ENCODE data around the gene OSBPL6.
"Not testable (repeated sequence)": the region's sequence is repeated elsewhere in the genome, so short reads cannot be mapped to it uniquely, and the experiment has no call there.

The OSBPL6 gene

DNA sequence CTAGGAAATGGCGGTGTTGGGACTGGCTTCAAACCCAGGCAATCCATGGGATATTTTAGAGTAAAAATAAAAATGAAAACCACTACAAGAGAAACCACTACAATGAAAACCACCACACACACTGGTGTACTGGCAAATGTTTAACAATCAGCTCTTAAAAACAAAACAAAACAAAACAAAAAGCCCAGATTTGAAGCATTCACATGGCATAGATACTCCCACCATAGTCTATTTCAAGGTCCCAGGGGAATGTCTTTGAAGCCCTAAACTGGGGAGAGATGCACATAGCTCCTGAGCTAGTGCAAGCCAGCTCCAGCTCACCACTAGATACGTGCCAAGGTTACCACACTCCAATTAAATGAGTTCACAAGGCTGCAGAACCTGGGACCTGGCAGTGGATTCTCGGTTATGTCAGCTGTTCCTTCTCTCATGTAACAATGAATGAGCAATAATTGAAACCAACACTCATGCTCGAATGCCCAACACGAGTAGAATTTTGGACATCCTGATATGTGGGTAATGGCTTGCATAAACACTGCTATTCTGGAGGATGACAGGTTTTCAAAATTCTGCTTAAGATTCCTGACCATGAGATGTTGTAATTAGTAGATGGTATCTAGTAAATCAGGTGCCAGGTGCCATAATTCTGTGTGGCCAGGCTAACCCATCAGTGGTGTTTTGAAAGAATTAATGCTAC lies 102.2 kb downstream of the OSBPL6 start:
- DNase-seq (ENCODE audit: low read depth in 1 of 2, low spot score in 1 of 2) = no peak

DNA sequence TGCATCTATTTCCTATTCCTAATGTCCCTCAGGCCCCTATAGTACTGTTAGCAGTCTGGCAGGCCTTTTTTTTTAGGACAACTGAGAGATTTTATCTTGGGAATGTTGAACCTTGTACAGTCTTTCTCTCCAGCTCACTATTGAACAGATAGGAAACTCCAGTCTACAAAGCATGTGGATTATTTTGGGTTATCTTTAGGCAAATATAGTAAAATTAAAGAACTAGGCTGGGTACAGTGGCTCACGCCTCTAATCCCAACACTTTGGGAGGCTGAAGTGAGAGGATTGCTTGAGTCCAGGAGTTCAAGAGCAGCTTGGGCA lies 102.7 kb downstream of the OSBPL6 start:
- DNase-seq (ENCODE audit: low read depth in 1 of 2, low spot score in 1 of 2) = no peak

DNA sequence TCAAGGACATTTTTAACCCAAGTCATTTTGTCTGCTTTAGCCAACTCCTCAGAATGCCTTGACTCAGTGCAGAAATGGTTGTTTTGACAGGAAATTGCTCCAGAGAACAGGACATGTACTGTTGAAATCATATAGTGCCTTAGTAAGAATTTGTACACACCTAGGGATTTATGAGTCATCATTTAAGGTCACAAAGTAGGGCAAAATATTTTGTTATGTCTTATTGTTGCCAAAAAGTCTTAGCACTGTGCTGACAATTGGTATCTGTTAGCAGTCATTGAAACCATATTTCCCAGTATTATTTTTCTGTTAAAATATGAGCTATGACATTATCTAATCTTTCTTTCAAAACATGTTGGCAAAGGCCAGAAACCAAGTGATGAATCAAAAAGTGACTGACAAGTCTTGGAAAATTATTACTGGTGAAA lies 104.5 kb downstream of the OSBPL6 start:
- DNase-seq (ENCODE audit: low read depth in 1 of 2, low spot score in 1 of 2) = no peak

DNA sequence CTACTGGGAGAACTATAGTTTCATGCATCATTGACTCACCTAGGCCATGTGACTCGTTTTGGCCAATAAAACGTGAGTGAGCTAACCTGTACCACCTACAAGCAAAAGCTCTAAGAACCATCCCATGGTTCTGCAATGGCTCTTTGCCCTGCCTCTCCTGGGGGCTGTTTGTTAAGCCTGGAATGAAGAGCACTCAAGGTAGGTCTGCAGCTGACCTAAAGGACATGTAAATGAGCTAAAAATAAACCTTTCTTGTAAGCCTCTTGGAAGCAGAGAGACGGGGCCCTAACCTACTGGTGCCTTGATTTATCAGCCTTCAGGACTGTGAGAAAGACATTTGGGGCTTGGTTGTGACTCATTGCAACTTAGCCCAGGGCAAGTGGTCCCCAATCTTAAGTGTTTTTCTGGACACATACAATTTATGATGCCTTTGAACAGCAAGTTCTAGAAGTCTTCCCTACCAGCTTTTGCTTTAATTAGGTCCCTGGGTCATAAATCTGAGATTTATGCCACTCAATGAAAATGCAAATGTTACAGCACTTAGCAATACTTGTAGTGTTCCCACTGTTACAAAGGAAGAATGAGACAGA lies 107.4 kb downstream of the OSBPL6 start:
- no peak for DNase-seq (ENCODE audit: low read depth in 1 of 2, low spot score in 1 of 2)

DNA sequence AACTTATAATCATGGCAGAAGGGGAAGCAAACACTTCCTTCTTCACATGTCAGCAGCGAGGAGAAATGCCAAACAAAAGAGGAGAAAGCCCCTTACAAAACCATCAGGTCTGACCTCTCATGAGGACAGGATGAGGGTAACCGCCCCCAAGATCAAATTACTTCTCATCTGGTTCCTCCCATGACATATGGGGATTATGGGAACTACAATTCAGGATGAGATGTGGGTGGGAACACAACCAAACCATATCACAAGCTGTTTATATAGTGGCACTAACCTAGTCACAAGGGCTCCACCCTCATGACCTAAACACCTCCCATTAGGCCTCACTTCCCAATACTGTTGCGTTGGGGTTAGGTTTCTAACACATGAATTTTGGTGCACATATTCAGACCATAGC lies 110.0 kb downstream of the OSBPL6 start:
- DNase-seq (ENCODE audit: low read depth in 1 of 2, low spot score in 1 of 2) = no peak

DNA sequence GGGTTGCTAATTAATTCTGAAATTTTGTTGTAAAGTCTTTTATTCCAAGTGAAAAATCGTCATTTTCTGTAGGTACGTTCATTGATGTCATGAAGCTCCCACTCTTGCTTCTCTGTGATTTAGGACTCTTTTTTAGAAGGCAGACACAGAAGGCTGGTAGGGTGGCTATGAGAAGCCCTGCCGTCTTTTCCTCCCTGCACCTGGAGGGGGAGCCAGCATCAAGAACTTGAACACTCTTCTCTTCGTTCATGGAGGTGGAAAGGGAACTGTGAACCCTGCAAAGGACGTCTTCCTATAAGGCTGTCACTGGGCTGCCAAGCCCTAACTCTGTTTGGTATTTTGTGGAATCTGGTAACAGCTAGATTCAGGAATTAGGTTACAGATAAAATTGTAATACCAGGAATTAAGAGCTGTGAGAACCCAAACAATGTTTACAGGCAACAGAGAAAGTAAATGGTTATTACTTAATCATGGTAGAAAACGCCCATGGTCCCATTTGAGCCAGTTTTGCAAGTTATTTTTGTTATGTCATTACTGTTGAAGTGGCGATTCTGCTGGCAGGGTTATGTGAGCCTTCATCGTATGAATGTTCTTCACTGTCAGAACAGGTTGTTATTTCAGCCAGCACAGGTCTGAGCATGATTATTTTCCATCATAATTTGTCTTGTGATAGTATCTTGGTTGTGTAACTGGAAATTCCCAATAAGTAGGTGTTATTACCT lies 112.2 kb downstream of the OSBPL6 start:
- no peak for DNase-seq (ENCODE audit: low read depth in 1 of 2, low spot score in 1 of 2)

DNA sequence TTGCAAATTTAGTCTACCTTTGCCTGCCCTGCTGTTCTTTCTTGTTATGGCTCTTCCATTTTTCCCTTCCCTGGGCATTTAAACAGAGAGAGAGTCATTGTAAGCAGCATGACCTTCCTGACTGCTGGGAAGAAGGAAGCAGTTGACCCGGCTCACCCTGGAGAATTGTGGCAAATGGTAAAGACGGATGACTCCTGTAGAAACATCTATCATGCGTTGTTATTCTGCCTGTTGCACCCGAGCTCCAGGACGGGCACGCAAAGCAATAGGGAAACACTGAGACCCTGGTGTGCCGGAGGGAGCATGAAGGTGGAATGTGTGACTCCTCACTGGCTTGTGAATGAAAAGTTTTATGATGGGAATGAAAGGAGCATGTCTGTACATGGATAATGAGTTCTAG lies 113.3 kb downstream of the OSBPL6 start:
- DNase-seq (ENCODE audit: low read depth in 1 of 2, low spot score in 1 of 2) = no peak

DNA sequence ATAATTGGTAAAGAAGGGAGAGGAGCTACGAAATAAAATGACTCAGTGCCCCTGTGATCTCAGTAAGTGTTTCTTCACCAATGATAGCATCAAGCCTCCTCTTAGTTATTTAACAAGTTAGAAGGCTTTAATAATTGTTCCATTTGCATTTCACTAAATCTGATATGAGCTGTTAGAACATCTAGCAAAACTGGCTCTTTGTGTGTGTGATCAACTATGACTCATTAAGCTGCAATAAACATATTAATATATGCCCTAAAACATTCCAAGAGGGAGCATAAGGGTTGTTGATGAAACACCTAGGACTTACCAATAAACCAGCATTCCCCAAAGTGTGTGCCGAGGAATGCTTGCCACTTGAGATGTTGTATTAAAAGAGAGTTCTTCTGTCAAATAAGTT lies 115.2 kb downstream of the OSBPL6 start:
- DNase-seq (ENCODE audit: low read depth in 1 of 2, low spot score in 1 of 2) = no peak

DNA sequence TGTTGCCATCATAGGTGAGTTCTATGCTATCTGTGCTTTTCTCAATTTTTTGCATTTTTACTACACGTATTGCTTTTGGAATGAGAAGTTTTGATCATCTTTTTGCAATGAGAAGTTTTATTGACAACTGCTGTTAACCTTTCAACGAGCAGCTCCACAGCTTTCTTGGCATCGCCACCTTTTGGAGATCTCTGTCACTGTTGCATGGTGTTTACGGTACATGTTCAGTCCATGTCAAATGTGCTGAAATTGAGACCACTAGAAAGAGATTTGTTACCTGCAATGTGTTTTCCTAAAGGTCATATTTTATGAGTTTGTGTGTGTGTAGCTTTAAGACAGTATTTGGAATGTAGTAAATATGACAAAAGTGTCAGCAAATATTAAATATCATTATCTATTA lies 120.8 kb downstream of the OSBPL6 start:
- no peak for DNase-seq (ENCODE audit: low read depth in 1 of 2, low spot score in 1 of 2)

DNA sequence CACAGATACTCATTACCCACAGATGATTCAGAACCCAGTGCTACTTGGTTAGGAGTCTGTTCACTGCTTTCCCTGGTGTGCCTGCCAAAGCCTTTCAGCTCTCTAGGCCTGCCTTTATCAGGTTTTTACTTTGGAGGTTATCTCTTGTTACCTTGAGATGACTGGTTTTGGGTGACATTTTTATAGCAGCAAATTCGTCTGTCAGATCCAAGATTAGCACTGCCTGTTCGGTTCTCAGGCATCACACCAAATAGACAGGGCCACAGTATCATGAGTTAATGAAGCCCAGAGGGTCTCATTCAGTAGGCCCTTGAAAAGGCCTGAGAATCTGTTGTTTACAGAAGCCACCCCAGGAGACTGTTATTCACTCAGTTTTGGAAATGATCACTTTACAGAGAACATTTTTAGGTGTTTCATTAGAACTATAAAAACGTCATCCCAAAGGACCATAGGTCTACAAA lies 121.2 kb downstream of the OSBPL6 start:
- DNase-seq (ENCODE audit: low read depth in 1 of 2, low spot score in 1 of 2) = no peak

DNA sequence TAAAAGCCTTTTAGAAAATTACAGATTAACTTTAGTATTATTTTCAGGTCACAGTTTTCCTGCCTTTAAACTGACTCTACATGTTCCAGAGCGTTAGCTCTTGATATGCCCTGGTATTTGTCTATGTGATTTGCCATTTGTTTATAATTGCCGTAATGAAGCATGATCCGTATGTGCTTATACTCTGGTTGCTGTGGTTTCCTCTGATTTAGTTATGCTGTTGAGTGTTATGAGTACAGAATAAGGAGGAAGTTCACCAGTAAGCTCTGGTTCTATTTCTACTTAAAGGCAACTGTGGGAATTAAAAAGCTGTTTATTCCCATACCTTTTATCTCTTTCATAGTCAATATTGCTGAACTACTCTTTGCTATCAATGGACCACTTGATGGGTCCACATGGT lies 123.5 kb downstream of the OSBPL6 start:
- DNase-seq (ENCODE audit: low read depth in 1 of 2, low spot score in 1 of 2) = no peak

DNA sequence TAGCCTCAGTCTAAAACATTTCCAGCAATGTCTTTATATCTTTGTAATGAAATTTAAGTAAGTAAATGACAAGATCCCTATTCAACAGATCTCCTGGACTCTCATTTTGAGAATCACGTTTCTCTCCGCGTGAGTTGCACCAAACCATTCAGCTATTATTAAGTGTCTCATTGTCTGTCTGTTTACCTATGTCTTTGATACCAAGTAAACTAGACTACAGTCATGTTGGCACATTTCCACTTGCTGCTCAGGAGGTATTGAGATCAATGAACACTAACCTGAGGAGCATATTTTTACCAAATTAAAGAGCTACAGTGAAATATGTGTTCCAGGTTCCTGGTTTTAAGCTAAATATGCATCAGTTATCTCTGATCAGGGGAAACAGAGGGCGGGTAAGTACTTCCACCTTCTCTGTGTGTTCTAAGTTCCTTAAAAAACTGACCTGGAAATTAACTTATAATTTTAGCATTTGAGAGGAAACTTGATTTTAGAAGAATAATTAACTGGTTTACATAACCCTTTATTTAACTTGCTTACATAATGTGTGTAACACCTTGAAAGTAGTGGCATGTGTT lies 125.8 kb downstream of the OSBPL6 start:
- DNase-seq (ENCODE audit: low read depth in 1 of 2, low spot score in 1 of 2) = no peak

DNA sequence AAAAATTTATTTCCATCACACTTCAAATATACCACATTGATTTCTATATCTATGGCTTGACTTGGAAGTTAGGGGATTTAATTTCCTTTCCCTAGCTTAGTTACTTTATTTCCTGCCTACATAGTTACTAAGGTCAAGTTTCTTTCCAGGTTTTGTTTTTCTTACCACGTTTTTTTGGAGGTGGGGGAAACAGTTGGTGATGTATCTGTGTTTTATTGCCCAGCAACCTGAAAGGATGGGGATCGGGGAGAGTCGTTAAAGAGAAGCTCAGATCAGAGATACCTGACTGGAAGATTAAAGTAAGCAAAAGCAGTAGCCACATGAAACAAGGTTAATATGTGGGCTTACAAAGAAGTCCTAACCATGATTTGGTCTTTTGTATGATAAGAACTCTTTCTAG lies 127.8 kb downstream of the OSBPL6 start:
- no peak for DNase-seq (ENCODE audit: low read depth in 1 of 2, low spot score in 1 of 2)

DNA sequence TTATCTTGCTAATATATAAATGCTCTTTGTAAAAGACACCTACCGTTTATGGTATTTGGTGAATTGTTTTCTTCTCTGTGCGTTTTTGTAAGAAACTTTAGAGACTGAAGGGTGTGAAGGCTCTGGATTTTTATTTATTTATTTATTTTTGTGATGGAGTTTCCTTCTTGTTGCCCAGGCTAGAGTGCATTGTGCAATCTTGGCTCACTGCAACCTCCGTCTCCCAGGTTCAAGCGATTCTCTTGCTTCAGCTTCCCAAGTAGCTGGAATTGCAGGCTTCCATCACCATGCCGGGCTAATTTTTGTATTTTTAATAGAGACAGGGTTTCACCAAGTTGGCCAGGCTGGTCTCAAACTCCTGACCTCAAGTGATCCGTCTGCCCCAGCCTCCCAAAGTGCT lies 129.0 kb downstream of the OSBPL6 start:
- DNase-seq (ENCODE audit: low read depth in 1 of 2, low spot score in 1 of 2) = not testable (repeated sequence)

DNA sequence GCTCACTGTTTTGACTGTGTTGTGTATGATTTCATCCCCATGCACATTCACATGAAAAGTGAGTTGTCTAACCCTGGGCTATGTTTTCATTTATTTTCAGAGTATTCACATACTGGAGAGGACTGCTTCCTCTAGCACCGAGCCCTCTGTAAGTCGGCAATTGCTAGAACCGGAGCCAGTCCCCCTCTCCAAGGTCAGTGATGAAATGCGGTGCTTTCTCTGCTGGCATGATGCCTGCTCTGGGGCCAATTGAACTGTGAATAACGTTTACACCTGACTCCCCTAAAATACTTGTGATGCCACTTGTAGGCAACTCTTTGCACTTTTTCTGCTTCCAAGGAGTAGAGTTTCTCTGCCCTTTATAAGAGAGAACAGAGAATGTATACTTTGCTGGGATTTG lies 129.8 kb downstream of the OSBPL6 start:
- DNase-seq (ENCODE audit: low read depth in 1 of 2, low spot score in 1 of 2) = no peak

DNA sequence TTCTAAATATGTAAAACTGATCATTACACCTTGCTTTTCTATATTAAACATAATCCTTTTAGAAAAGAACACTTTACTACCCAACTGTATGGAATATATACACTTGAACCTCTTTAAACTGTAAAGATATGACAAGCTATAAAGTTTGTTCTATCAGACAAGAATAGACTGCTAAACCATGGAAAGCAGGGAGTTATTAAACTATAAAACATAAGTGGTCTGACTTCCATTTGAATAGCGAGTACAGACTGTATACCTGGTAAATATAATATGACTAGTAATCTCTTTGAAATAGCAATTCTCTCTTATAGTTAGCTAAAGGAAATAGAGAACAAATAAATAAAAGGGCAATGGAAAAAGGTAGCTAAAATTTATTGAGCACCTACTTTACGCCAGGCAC lies 131.0 kb downstream of the OSBPL6 start:
- no peak for DNase-seq (ENCODE audit: low read depth in 1 of 2, low spot score in 1 of 2)

DNA sequence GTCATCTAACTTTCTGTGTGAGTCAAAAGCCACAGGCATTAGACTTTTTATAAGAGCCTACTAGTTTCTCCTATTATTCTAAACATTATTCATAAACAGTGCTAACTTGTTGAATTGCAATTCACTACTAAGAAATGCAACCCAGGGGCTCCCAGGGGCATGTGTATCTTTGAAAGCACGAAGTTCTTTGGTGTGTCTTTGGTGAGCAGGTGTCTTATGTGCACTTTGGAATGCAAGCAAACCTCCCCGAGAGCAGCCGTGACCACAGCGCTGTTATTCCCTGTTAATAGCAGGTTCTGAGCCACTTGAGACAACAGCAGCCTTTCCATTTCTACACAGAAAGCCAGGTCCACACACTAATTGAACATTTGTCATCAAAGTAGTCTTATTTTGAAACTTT lies 133.2 kb downstream of the OSBPL6 start:
- no peak for DNase-seq (ENCODE audit: low read depth in 1 of 2, low spot score in 1 of 2)

DNA sequence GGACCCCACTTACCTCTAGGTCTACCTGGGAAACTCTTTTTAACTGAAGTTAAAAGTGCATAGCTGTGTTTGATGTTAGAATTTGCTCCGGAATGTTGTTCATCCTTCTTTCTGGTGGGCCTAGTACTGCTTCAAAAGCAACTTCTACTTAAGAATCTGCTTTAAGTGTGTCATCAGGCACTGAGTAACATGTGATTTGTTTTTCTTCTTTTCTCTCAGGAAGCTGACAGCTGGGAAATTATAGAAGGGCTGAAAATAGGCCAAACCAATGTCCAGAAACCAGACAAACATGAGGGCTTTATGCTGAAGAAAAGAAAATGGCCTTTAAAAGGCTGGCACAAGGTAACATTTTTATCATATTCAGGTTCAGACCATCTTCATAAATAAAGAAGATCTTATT lies 133.7 kb downstream of the OSBPL6 start:
- no peak for DNase-seq (ENCODE audit: low read depth in 1 of 2, low spot score in 1 of 2)

DNA sequence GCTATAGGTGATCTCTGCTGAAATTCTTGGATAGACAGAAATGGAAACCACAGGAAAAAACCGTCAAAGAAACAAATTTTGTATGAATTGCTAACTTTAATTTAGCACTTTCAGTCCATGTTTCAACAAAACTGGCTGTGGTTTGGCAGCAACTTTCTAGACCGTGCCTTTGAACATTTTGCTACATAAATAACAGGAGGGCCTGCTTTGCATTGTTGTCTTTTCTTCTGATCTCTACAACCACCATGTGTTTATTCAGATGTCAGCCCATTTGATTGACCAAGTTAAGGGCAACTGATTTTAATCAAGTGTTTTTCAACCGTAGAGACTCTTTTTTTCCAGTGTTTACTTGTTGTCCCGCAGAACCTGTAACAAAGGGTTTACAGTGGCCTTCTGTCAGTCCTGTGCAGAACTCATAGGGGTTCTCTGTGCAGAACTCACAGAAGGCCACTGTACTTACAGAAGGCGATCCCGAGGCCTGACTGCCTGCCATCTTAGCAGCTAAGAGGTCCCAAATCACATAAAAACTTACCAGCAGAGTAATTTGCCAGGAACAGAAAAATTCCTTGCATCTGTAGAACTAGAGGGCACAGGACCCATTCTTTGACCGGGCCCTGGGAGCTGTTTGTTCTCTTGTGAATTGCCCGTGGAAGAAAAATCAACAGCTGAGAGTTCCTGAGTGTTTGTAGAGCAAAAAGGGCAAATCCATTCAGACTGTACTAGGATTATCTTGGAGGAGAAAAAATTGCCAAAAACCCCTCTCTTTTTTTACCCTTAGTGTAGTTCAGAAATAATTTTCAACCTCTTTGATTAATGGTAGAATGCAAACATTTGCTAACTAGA lies 136.1 kb downstream of the OSBPL6 start:
- no peak for DNase-seq (ENCODE audit: low read depth in 1 of 2, low spot score in 1 of 2)

DNA sequence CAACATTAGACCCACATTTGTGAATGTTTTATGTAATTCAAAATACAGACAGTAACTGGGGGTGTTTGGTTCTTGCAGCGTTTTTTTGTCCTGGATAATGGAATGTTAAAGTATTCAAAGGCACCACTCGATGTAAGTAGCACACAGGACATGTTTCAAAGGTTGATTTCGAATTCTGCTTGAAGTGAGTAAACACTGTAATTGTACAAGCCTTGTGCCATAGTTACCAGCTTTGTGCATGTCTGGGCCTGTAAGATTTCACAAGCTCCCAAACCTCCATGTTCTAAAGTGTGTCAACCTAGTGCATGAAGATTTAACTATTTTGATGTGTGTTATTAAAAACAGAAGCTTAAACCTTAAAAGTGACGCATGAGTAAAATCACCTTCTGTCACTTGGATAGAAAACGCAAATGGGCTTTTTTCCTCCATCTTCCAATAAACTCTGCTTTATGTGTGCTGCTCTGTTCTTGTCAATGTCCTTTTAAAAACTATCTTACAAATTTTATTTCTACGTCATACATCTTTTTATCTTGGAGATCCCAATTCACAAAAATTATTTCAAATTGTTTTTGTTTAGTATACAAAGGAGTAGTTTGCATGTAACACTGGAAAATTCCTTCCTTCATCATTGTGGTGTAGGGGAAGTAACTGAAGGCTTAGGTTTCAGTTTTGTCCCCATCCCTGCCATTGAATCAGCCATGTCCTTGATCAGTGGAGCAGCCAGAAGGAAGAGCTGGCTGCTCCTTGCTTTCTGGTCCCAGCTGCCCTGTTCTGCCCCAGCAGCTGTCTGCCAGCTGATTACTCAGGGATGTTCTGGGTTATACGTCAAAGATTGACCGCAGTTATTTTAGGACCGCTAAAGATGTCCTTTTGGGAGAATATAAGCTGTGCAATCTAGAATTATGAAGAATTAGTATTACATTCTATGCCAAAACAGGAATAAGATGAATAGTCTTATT lies 137.4 kb downstream of the OSBPL6 start:
- no peak for DNase-seq (ENCODE audit: low read depth in 1 of 2, low spot score in 1 of 2)

Data from activated CD4-positive, alpha-beta T cell treated with anti-CD3 and anti-CD28 coated beads, Interleukin-2, amount 50 U/mL, for 24 hours (primary cell).